SK-N-SH treated with all-trans-retinoic acid at 6 μM for 48 hours (cell line): ENCODE results near the gene ACAP2.
A peak's percentile ranks its signal among the peaks of the same experiment; 100 is the strongest.

Experiments used
- ATAC-seq: fragments of 200-7000 bp; cut with Tn5 transposase; 3 replicates; pipeline ENCODE4 v1.9.1; 2020; ENCODE audit warnings: mild to moderate bottlenecking, moderate library complexity
- ARNTL ChIP-seq: fragments of 450-650 bp; formaldehyde crosslinking; IDR thresholded peaks from 2 replicates; pipeline ENCODE4 v1.5.0; 2020; ENCODE audit warnings: low read depth, mild to moderate bottlenecking, moderate library complexity, borderline replicate concordance
- BACH2 ChIP-seq: fragments of 250-450 bp; sonication (Bioruptor Pico); IDR thresholded peaks from 2 replicates; pipeline ENCODE4 v1.9.0; 2021; ENCODE audit warnings: mild to moderate bottlenecking, borderline replicate concordance
- ESRRG ChIP-seq: fragments of 250-450 bp; sonication (Bioruptor Pico); IDR thresholded peaks from 2 replicates; pipeline ENCODE4 v1.6.1; 2021; ENCODE audit warnings: mild to moderate bottlenecking
- GLIS3 ChIP-seq: fragments of 250-450 bp; sonication (Bioruptor Pico); IDR thresholded peaks from 2 replicates; pipeline ENCODE4 v1.5.0; 2020; ENCODE audit warnings: mild to moderate bottlenecking, moderate library complexity
- ISL1 ChIP-seq: fragments of 250-450 bp; sonication (Bioruptor Pico); IDR thresholded peaks from 2 replicates; pipeline ENCODE4 v2.1.2; 2022; ENCODE audit warnings: mild to moderate bottlenecking, moderate library complexity
- OSR1 ChIP-seq: fragments of 250-450 bp; sonication (Bioruptor Pico); IDR thresholded peaks from 2 replicates; pipeline ENCODE4 v1.8.0; 2022; ENCODE audit warnings: moderate library complexity, mild to moderate bottlenecking, inconsistent platforms
- PPARA ChIP-seq: fragments of 250-450 bp; sonication (Bioruptor Pico); IDR thresholded peaks from 2 replicates; pipeline ENCODE4 v1.5.0; 2020; ENCODE audit warnings: mild to moderate bottlenecking, borderline replicate concordance
- RARB ChIP-seq: fragments of 250-450 bp; sonication (Bioruptor Pico); IDR thresholded peaks from 2 replicates; pipeline ENCODE4 v1.8.0; 2021; ENCODE audit warnings: mild to moderate bottlenecking, moderate library complexity
- SNAI2 ChIP-seq: fragments of 250-450 bp; sonication (Bioruptor Pico); IDR thresholded peaks from 2 replicates; pipeline ENCODE4 v1.5.0; 2020; ENCODE audit warnings: mild to moderate bottlenecking, moderate library complexity
- TCF4 ChIP-seq: fragments of 250-450 bp; sonication (Bioruptor Pico); IDR thresholded peaks from 2 replicates; pipeline ENCODE4 v1.8.0; 2021; ENCODE audit warnings: mild to moderate bottlenecking, moderate library complexity, borderline replicate concordance
- TOX ChIP-seq: fragments of 250-450 bp; sonication (Bioruptor Pico); IDR thresholded peaks from 2 replicates; pipeline ENCODE4 v1.8.0; 2021; ENCODE audit warnings: mild to moderate bottlenecking, moderate library complexity, borderline replicate concordance
- ZC3H10 ChIP-seq: fragments of 250-450 bp; sonication (Bioruptor Pico); IDR thresholded peaks from 2 replicates; pipeline ENCODE4 v1.5.1; 2021; ENCODE audit warnings: mild to moderate bottlenecking, moderate library complexity
- ZFP3 ChIP-seq: fragments of 250-450 bp; sonication (Bioruptor Pico); IDR thresholded peaks from 2 replicates; pipeline ENCODE4 v1.5.0; 2020; ENCODE audit warnings: mild to moderate bottlenecking, moderate library complexity
- ZFP30 ChIP-seq: fragments of 450-650 bp; formaldehyde crosslinking; IDR thresholded peaks from 2 replicates; pipeline ENCODE4 v1.5.0; 2022; ENCODE audit warnings: mild to moderate bottlenecking, moderate library complexity
- ZNF565 ChIP-seq: fragments of 450-650 bp; formaldehyde crosslinking; conservative IDR thresholded peaks from 2 replicates; pipeline ENCODE4 v1.5.0; 2020; ENCODE audit warnings: low read depth, mild to moderate bottlenecking, moderate library complexity
- ZNF70 ChIP-seq: fragments of 450-650 bp; formaldehyde crosslinking; IDR thresholded peaks from 2 replicates; pipeline ENCODE4 v1.5.0; 2020; ENCODE audit warnings: mild to moderate bottlenecking, moderate library complexity
- ZNF8 ChIP-seq: fragments of 450-650 bp; formaldehyde crosslinking; IDR thresholded peaks from 2 replicates; pipeline ENCODE4 v1.5.0; 2020; ENCODE audit warnings: mild to moderate bottlenecking, moderate library complexity
- TF ChIP-seq, protein P1 (sequence below): fragments of 250-450 bp; sonication (Bioruptor Pico); IDR thresholded peaks from 2 replicates; pipeline ENCODE4 v1.5.0; 2020; ENCODE audit warnings: mild to moderate bottlenecking, moderate library complexity
- TF ChIP-seq, protein P2 (sequence below): fragments of 250-450 bp; sonication (Bioruptor Pico); IDR thresholded peaks from 2 replicates; pipeline ENCODE4 v1.5.1; 2021; ENCODE audit warnings: mild to moderate bottlenecking, moderate library complexity
- TF ChIP-seq, protein P3 (sequence below): fragments of 250-450 bp; sonication (Bioruptor Pico); IDR thresholded peaks from 2 replicates; pipeline ENCODE4 v1.5.1; 2020; ENCODE audit warnings: low read depth, mild to moderate bottlenecking, moderate library complexity

Gene ACAP2

GRCh38 chr3:195284842-195285241 lies 158.0 kb downstream of the ACAP2 start:
- no peak for TF ChIP-seq RARB (CRISPR knock-in tag)
- TF ChIP-seq, protein P1, sequence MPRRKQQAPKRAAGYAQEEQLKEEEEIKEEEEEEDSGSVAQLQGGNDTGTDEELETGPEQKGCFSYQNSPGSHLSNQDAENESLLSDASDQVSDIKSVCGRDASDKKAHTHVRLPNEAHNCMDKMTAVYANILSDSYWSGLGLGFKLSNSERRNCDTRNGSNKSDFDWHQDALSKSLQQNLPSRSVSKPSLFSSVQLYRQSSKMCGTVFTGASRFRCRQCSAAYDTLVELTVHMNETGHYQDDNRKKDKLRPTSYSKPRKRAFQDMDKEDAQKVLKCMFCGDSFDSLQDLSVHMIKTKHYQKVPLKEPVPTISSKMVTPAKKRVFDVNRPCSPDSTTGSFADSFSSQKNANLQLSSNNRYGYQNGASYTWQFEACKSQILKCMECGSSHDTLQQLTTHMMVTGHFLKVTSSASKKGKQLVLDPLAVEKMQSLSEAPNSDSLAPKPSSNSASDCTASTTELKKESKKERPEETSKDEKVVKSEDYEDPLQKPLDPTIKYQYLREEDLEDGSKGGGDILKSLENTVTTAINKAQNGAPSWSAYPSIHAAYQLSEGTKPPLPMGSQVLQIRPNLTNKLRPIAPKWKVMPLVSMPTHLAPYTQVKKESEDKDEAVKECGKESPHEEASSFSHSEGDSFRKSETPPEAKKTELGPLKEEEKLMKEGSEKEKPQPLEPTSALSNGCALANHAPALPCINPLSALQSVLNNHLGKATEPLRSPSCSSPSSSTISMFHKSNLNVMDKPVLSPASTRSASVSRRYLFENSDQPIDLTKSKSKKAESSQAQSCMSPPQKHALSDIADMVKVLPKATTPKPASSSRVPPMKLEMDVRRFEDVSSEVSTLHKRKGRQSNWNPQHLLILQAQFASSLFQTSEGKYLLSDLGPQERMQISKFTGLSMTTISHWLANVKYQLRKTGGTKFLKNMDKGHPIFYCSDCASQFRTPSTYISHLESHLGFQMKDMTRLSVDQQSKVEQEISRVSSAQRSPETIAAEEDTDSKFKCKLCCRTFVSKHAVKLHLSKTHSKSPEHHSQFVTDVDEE (CRISPR knock-in tag) = no peak
- TF ChIP-seq ZC3H10 (CRISPR knock-in tag) = no peak
- no peak for TF ChIP-seq ARNTL (CRISPR knock-in tag)
- no peak for TF ChIP-seq BACH2 (CRISPR knock-in tag)
- no peak for TF ChIP-seq ESRRG (CRISPR knock-in tag)
- TF ChIP-seq, protein P2, sequence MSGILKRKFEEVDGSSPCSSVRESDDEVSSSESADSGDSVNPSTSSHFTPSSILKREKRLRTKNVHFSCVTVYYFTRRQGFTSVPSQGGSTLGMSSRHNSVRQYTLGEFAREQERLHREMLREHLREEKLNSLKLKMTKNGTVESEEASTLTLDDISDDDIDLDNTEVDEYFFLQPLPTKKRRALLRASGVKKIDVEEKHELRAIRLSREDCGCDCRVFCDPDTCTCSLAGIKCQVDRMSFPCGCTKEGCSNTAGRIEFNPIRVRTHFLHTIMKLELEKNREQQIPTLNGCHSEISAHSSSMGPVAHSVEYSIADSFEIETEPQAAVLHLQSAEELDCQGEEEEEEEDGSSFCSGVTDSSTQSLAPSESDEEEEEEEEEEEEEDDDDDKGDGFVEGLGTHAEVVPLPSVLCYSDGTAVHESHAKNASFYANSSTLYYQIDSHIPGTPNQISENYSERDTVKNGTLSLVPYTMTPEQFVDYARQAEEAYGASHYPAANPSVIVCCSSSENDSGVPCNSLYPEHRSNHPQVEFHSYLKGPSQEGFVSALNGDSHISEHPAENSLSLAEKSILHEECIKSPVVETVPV (CRISPR knock-in tag) = no peak
- TF ChIP-seq ZNF8 (CRISPR knock-in tag) = no peak
- no peak for TF ChIP-seq ZNF565
- no peak for TF ChIP-seq OSR1 (CRISPR knock-in tag)
- TF ChIP-seq TCF4 (CRISPR knock-in tag) = no peak
- TF ChIP-seq ISL1 = no peak
- no peak for TF ChIP-seq SNAI2 (CRISPR knock-in tag)
- TF ChIP-seq ZNF70 (CRISPR knock-in tag) = no peak
- TF ChIP-seq ZFP3 (CRISPR knock-in tag) = no peak
- ATAC-seq = no peak

- TF ChIP-seq ESRRG (CRISPR knock-in tag) (no peak), SNAI2 (CRISPR knock-in tag) (no peak), ZFP3 (CRISPR knock-in tag) (no peak), ISL1 (no peak)
- TF ChIP-seq, protein P1 (CRISPR knock-in tag) = no peak
- ATAC-seq = no peak
Observed at GRCh38 chr3:195282961-195283360, 159.9 kb downstream of the ACAP2 start.

- TF ChIP-seq TOX (CRISPR knock-in tag) (no peak), GLIS3 (no peak), RARB (CRISPR knock-in tag) (no peak), TCF4 (CRISPR knock-in tag) (no peak), ZNF70 (CRISPR knock-in tag) (no peak), ISL1 (no peak)
Observed at GRCh38 chr3:195274259-195274966, 168.4 kb downstream of the ACAP2 start.

GRCh38 chr3:195271410-195272243 lies 171.2 kb downstream of the ACAP2 start:
- peak; percentile 89 for ATAC-seq
- TF ChIP-seq OSR1 (CRISPR knock-in tag) (no peak), BACH2 (CRISPR knock-in tag) (no peak), TCF4 (CRISPR knock-in tag) (no peak), ARNTL (CRISPR knock-in tag) (no peak), ZFP30 (CRISPR knock-in tag) (no peak), ZFP3 (CRISPR knock-in tag) (no peak), ISL1 (no peak), PPARA (CRISPR knock-in tag) (no peak), ZNF565 (no peak), ESRRG (CRISPR knock-in tag) (no peak)
- TF ChIP-seq, protein P1 (CRISPR knock-in tag) = no peak
- TF ChIP-seq, protein P3, sequence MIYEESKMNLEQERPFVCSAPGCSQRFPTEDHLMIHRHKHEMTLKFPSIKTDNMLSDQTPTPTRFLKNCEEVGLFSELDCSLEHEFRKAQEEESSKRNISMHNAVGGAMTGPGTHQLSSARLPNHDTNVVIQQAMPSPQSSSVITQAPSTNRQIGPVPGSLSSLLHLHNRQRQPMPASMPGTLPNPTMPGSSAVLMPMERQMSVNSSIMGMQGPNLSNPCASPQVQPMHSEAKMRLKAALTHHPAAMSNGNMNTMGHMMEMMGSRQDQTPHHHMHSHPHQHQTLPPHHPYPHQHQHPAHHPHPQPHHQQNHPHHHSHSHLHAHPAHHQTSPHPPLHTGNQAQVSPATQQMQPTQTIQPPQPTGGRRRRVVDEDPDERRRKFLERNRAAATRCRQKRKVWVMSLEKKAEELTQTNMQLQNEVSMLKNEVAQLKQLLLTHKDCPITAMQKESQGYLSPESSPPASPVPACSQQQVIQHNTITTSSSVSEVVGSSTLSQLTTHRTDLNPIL (CRISPR knock-in tag) = no peak
- TF ChIP-seq, protein P2 (CRISPR knock-in tag) = no peak

More at GRCh38 chr3:195274259-195274966, 168.4 kb downstream of the ACAP2 start:
- ATAC-seq = no peak
